Muscle of leg (tissue), 11 donors: ENCODE results near the gene HMGXB4. TPM values are rescaled to one million over a fixed set of nuclear protein-coding genes. Genes with fewer than 3 reads are reported as not detected.
"Not testable (repeated sequence)": the region's sequence is repeated elsewhere in the genome, so short reads cannot be mapped to it uniquely, and the experiment has no call there.

ENCODE experiments used
- DNase-seq: peaks from one replicate; pipeline ENCODE4 v3.0.0; 2013
- H3K27ac ChIP-seq: one replicate; pipeline ENCODE4 v1.5.1; 2013; ENCODE audit warnings: mild to moderate bottlenecking, low read length, control low read depth
- H3K27me3 ChIP-seq: one replicate; pipeline ENCODE4 v1.6.1; 2013; ENCODE audit warnings: low read length; ENCODE audit not compliant: control insufficient read depth, insufficient read depth
- H3K36me3 ChIP-seq: one replicate; pipeline ENCODE4 v1.6.1; 2013; ENCODE audit warnings: low read length; ENCODE audit not compliant: control insufficient read depth, insufficient read depth
- H3K4me1 ChIP-seq: one replicate; pipeline ENCODE4 v1.6.1; 2013; ENCODE audit warnings: low read length; ENCODE audit not compliant: control insufficient read depth, insufficient read depth
- H3K4me3 ChIP-seq: one replicate; pipeline ENCODE4 v1.5.1; 2013; ENCODE audit warnings: low read length, control low read depth
- H3K9me3 ChIP-seq: replicated peaks from 2 replicates; pipeline ENCODE4 v1.6.1; 2013; ENCODE audit warnings: low read depth, low read length; ENCODE audit not compliant: control insufficient read depth
- WGBS: methylation state at CpG from one replicate; pipeline ENCODE4 v1.1.5; 2013; ENCODE audit warnings: missing lambda C conversion rate; ENCODE audit not compliant: insufficient coverage; 5-methylcytosine and 5-hydroxymethylcytosine counted together
- polyA plus RNA-seq, 8 donors: library from polyadenylated mRNA; unstranded; fragments of 120-200 nt; gene quantifications; one replicate each; pipeline versions ENCODE4 v1.2.1 to v1.2.3, GENCODE V29; 2013; ENCODE audit warnings: inconsistent platforms in 1 of 8, low replicate concordance in 1 of 8; ENCODE audit not compliant: insufficient read length in 8 of 8, insufficient read depth in 1 of 8
- total RNA-seq: library from RNA; stranded (reverse); fragments of 120-200 nt; gene quantifications from one replicate; pipeline ENCODE4 v1.2.4, GENCODE V29; 2013

The HMGXB4 gene
- total and polyA plus RNA-seq, 9 donors = 8.7 to 20.3 (median 15.5) TPM

DNA sequence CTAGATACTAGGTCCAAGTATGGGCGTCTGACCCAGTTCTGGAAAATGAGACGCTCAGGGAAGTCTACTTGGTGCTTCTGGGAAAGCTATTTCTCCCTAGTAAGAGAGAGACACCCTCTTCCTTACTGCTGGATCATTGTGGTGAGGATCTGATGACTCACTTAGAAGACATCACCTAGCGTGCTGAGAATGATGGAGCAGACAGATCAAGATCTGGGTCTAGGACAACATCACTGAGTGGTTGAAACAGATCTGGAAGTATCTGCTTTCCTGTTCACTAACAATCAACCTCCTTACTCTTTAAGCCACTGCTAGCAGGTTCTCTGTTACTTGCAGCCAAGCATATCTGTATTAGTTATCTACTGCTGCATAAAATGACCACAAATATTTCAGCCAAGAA is 38.3 kb upstream of the HMGXB4 start:
- DNase-seq = no peak
- Histone ChIP-seq H3K27ac (no peak overlapping the region), H3K4me3 (no peak overlapping the region), H3K4me1 (no peaks in the 10 kb centered on the region), H3K27me3 (no peaks in the 10 kb centered on the region), H3K9me3 (peaks cover 5% of the 10 kb centered on the region), H3K36me3 (no peaks in the 10 kb centered on the region)
- no CpG with 5 or more reads among the region's 3 CpGs for WGBS

DNA sequence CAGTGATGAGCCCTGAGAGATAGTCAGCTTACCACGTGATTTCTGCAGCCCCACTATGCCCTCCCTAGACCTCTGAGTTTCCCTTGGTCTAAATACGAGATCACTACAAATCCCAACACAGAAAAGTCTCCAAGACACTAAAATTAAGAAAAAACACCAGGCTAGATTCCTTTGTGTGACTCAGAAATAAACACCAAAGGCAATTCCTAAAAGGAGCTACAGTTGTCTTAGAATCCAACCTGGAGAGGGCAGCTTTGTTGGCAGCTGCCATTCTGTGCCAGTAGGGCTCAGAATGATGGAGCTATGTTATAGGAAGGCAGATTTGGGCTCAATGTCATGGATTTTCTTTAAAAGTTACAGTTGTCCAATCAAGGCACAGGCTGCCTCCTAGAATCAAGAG is 37.1 kb upstream of the HMGXB4 start:
- Histone ChIP-seq H3K4me1 (no peaks in the 10 kb centered on the region), H3K27ac (no peak overlapping the region), H3K4me3 (no peak overlapping the region), H3K27me3 (peaks cover 3% of the 10 kb centered on the region), H3K36me3 (no peaks in the 10 kb centered on the region), H3K9me3 (peaks cover 5% of the 10 kb centered on the region)
- no peak for DNase-seq
- 54% methylated on average over 2 of the region's 2 CpGs for WGBS

DNA sequence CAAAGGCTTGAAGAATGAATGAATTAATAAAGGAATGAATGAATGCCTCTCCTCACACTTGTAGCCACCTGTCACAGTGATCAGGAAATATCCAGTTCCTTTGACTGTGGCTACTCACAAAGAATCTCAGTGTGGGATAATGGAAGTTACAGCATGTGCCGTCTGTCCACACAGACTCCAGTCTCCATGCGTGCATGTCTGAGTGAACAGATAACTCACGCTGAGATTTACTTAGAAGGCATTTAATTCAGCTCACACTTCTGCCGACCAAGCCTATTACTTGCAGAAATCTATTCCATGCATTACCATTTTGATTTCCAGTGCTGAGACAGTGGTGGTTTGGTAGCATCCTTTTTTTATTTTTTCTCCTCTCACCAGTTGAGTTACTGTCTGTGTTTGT is 32.3 kb upstream of the HMGXB4 start:
- H3K27me3 ChIP-seq = peaks cover 3% of the 10 kb centered on the region
- no peaks in the 10 kb centered on the region for H3K36me3 ChIP-seq
- no peaks in the 10 kb centered on the region for H3K9me3 ChIP-seq
- no peak for DNase-seq
- H3K4me1 ChIP-seq = no peaks in the 10 kb centered on the region
- 55% methylated on average over 3 of the region's 4 CpGs for WGBS
- H3K27ac ChIP-seq = no peak overlapping the region
- H3K4me3 ChIP-seq = no peak overlapping the region

DNA sequence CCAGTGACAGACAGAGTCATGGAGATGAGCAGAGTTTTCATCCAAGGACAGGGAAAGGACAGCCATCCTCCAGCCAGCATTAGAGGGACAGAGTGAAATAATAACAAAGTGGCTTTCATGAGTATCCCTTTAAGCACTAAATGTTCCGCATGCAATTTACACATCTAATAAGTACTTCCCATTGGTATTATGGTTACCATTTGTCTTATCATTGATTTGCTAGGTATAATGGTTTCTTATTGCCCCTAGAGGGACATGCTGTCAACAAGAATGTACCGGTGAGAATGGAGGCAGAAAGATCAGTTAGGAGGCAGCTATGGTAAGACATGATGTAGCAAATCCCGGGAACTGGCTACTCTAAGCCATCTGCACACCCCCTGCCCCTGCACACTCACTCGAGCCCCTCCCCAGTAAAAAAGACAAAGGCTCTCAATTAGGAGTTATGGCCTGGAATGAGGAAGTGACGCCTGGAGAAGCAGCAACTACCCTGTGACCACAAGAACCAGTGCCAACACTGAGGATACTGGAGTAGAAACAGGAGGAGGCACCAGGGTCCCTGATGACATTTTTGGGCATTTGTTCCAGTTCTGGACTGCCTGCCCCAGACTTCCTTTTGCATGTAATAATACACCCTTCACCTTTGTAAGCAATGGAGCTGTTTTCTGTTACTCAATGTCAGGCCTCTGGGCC is 30.2 kb upstream of the HMGXB4 start:
- H3K4me1 ChIP-seq = no peaks in the 10 kb centered on the region
- H3K27ac ChIP-seq = no peak overlapping the region
- no peaks in the 10 kb centered on the region for H3K36me3 ChIP-seq
- H3K4me3 ChIP-seq = no peak overlapping the region
- no peaks in the 10 kb centered on the region for H3K9me3 ChIP-seq
- H3K27me3 ChIP-seq = peaks cover 6% of the 10 kb centered on the region
- DNase-seq = no peak
- 50% methylated on average over 1 of the region's 5 CpGs for WGBS

DNA sequence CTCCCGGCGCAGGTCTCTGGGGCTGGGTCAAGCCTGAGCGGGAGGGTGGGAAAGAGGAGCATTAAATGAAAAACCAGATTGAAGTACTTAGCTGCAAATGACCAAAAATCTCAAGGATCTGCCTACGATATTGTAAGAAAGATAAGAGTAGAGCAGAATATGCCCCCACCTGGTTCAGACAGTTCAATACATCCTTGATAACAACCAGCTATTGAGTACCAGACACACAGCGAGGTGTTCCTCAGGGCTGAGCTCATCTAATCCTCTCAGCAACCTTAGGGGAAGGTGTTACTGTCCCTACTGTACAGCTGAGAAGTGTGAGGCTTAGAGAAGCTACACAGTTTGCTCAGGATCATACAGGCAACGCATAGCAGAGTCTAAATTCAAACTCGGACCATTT is 27.4 kb upstream of the HMGXB4 start:
- peaks cover 4% of the 10 kb centered on the region for H3K27me3 ChIP-seq
- no CpG with 5 or more reads among the region's 7 CpGs for WGBS
- no peak overlapping the region for H3K27ac ChIP-seq
- H3K4me1 ChIP-seq = no peaks in the 10 kb centered on the region
- H3K9me3 ChIP-seq = no peaks in the 10 kb centered on the region
- DNase-seq = no peak
- no peaks in the 10 kb centered on the region for H3K36me3 ChIP-seq
- no peak overlapping the region for H3K4me3 ChIP-seq

DNA sequence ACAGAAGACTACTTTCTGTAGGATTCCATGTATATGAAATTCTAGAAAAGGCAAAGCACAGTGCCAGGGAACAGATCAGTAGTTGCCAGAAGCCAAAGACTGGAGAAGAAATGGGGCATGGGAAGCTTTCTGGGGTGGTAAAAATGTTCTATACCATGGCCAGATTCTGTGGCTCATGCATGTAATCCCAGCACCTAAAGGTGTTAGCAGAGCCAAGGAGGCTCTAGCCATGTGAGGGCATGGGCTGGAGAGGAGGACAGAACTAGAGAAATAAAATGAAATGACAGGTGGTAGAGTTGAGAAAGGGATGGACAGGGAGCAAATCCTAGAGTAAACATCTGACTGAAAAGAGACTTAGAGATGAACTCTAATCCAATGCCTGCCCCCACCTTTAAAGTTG is 26.9 kb upstream of the HMGXB4 start:
- H3K27ac ChIP-seq = no peak overlapping the region
- H3K9me3 ChIP-seq = no peaks in the 10 kb centered on the region
- no peak for DNase-seq
- peaks cover 4% of the 10 kb centered on the region for H3K27me3 ChIP-seq
- H3K36me3 ChIP-seq = no peaks in the 10 kb centered on the region
- H3K4me3 ChIP-seq = no peak overlapping the region
- no peaks in the 10 kb centered on the region for H3K4me1 ChIP-seq

DNA sequence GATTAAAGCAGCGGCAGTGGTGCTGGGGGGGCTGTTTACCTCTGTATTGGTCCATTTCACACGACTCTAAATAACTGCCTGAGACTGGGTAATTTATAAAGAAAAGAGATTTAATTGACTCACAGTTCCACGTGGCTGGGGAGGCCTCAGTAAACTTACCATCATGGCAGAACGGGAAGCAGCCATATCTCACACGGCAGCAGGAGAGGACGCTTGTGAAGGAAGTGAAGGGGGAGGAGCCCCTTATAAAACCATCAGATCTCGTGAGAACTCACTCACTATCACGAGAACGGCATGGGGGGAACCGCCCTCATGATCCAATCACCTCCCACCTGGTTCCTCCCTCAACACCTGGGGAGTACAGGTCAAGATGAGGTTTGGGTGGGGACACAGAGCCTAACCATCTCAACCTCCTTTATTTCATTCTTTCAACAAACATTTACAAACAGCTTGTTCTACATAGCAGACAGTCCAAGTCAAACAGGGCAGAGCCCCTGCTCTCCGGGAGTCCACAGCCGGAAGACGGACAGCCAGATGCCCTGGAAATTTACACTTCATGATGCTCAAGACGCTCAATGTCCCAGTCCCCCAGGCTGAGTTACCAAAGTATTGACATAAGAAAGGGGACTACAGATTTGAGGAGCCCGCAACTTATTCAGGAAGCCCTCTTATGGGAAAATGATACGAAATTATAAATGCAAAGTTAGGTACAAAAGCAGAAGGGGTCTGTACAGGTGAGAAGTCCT is 26.3 kb upstream of the HMGXB4 start:
- H3K4me1 ChIP-seq = no peaks in the 10 kb centered on the region
- H3K27me3 ChIP-seq = peaks cover 4% of the 10 kb centered on the region
- H3K27ac ChIP-seq = no peak overlapping the region
- no peak for DNase-seq
- H3K36me3 ChIP-seq = no peaks in the 10 kb centered on the region
- H3K4me3 ChIP-seq = no peak overlapping the region
- 74% methylated on average over 6 of the region's 16 CpGs for WGBS
- H3K9me3 ChIP-seq = no peaks in the 10 kb centered on the region

DNA sequence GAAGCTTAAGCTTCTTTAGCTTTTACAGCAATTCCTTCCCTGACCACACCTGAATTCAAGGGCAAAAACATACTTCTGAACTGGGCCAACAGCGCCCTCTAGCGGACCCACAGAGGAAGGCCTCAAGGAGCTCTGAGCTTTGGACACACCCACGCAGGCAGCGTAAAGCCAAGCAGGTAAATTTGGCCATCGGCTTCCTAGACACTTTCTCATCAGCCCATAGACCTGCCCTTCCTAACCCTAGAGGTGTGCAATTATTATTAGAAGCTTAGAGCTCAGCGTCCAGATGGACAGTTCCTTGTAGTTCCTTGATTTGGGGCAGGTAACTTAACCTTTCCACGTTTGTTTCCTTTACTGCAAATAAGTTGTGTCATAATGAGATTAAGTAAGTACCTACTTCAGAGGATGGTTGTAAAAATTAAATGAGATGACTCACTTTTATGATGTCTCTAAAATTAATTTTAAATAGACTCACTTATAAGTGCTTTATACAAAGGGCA is 25.7 kb upstream of the HMGXB4 start:
- H3K4me1 ChIP-seq = no peaks in the 10 kb centered on the region
- H3K27me3 ChIP-seq = peaks cover 4% of the 10 kb centered on the region
- H3K27ac ChIP-seq = no peak overlapping the region
- WGBS = 0% methylated on average over 2 of the region's 7 CpGs
- H3K36me3 ChIP-seq = no peaks in the 10 kb centered on the region
- H3K9me3 ChIP-seq = no peaks in the 10 kb centered on the region
- DNase-seq = peak; percentile 32
- H3K4me3 ChIP-seq = no peak overlapping the region

DNA sequence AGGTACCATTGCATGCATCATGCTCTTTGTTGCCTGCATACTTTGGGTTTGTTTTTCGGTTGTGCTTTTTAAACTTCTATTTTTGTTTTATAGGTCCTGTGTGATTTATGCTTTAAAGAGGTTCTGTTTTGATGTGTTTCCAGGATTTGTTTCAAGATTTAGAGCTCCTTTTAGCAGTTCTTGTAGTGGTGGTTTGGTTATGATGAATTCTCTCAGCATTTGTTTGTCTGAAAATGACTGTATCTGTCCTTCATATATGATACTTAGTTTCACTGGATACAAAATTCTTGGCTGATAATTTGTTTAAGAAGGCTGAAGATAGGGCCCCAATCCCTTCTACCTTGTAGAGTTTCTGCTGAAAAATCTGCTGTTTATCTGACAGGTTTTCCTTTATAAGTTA is 18.5 kb upstream of the HMGXB4 start:
- not testable (repeated sequence) for H3K27ac ChIP-seq, H3K4me1 ChIP-seq, H3K4me3 ChIP-seq, DNase-seq, H3K9me3 ChIP-seq, H3K36me3 ChIP-seq, H3K27me3 ChIP-seq
- no CpG with 5 or more reads among the region's 1 CpG for WGBS

DNA sequence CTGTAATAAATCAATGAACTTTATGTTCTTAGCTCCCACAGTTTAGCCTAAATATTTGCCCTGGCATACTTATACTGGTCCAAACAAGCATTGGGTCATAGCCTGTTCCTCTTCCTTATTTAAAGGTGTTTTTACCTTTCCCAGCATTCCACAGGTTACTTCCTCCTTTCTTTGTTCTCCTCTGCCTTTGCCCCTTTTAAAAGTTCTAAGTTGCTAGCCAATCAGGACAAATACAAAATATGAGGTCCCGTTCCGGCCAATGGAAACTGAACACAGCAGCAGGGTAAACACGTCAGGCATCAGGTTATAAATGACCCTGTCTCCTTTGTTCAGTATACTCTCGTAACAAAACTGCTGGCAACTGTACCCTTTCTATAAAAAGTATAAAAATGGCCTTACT is 12.8 kb upstream of the HMGXB4 start:
- H3K36me3 ChIP-seq, DNase-seq, H3K4me1 ChIP-seq, H3K27me3 ChIP-seq, H3K9me3 ChIP-seq, H3K4me3 ChIP-seq, H3K27ac ChIP-seq: not testable (repeated sequence)
- 80% methylated on average over 1 of the region's 4 CpGs for WGBS
